ENCODE data around the gene NCAPG2.

GRCh38 chr7:158645842-158646241 is 58.8 kb downstream of the NCAPG2 start:
- no peak for TF ChIP-seq POLR2AphosphoS2 (IDR thresholded peaks at IDR 0.05; ENCODE audit: low read depth, low read length)
- TF ChIP-seq KDM1A (IDR thresholded peaks at IDR 0.05; ENCODE audit: borderline replicate concordance) = no peak
- TF ChIP-seq, protein P1, sequence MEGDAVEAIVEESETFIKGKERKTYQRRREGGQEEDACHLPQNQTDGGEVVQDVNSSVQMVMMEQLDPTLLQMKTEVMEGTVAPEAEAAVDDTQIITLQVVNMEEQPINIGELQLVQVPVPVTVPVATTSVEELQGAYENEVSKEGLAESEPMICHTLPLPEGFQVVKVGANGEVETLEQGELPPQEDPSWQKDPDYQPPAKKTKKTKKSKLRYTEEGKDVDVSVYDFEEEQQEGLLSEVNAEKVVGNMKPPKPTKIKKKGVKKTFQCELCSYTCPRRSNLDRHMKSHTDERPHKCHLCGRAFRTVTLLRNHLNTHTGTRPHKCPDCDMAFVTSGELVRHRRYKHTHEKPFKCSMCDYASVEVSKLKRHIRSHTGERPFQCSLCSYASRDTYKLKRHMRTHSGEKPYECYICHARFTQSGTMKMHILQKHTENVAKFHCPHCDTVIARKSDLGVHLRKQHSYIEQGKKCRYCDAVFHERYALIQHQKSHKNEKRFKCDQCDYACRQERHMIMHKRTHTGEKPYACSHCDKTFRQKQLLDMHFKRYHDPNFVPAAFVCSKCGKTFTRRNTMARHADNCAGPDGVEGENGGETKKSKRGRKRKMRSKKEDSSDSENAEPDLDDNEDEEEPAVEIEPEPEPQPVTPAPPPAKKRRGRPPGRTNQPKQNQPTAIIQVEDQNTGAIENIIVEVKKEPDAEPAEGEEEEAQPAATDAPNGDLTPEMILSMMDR (IDR thresholded peaks at IDR 0.05 in 2 of 3, conservative IDR thresholded peaks at IDR 0.05 in 1 of 3; ENCODE audit: control insufficient read depth in 2 of 3, extremely low read depth in 1 of 3, insufficient read depth in 1 of 3, low read depth in 3 of 3, low read length in 3 of 3) = no peak
- no peak for TF ChIP-seq ASH2L (IDR thresholded peaks at IDR 0.05; ENCODE audit: borderline replicate concordance, low read depth)
- no peak for TF ChIP-seq ZBTB33 (IDR thresholded peaks at IDR 0.05)
- no peak for TF ChIP-seq TARDBP (IDR thresholded peaks at IDR 0.05; ENCODE audit: borderline replicate concordance)
- no peak for TF ChIP-seq JUND (IDR thresholded peaks at IDR 0.05; ENCODE audit: low read depth, low read length)
- no peak for TF ChIP-seq JUNB (IDR thresholded peaks at IDR 0.05)
- no peak for TF ChIP-seq GABPA (IDR thresholded peaks at IDR 0.05; ENCODE audit: low read depth)
- TF ChIP-seq ZNF274 (IDR thresholded peaks at IDR 0.05; ENCODE audit: insufficient read depth, insufficient read length) = no peak
- no peak for TF ChIP-seq SUPT20H (IDR thresholded peaks at IDR 0.05; ENCODE audit: borderline replicate concordance, control insufficient read depth, low read depth, low read length)
- no peak for TF ChIP-seq ZNF384 (IDR thresholded peaks at IDR 0.05; ENCODE audit: borderline replicate concordance, low read depth, low read length)
- no peak for TF ChIP-seq EZH2 (IDR thresholded peaks at IDR 0.05; ENCODE audit: borderline replicate concordance, control insufficient read depth, low read depth, low read length)
- TF ChIP-seq GATAD2B (conservative IDR thresholded peaks at IDR 0.05; ENCODE audit: low read depth) = no peak
